IMR-90 (cell line): ENCODE results near the gene ARRB1. TPM values are rescaled to one million over a fixed set of nuclear protein-coding genes. Genes with fewer than 3 reads are reported as not detected.

ENCODE experiments used
- ATAC-seq: fragments of 200-7000 bp; cut with Tn5 transposase; 2 replicates; pipeline ENCODE4 v1.9.1; 2020; ENCODE audit warnings: low read depth, mild to moderate bottlenecking, moderate library complexity
- BruUV-seq: library from RNA; stranded (reverse); fragments of 400-500 nt; replicated peaks from 2 replicates; lab custom pipeline; 2021; lab: Mats Ljungman, UMichigan
- CTCF ChIA-PET: fragments of 300-600 bp; formaldehyde crosslinking; extraction: SDS; loops from one replicate; lab custom pipeline; 2021; ENCODE audit warnings: antibody characterized with exemption; lab: Yijun Ruan, JAX
- POLR2A ChIA-PET: fragments of 300-600 bp; sonication (Branson Sonifier 250); formaldehyde crosslinking; loops from one replicate; lab custom pipeline; 2022; ENCODE audit warnings: antibody characterized with exemption; ENCODE audit not compliant: unreplicated experiment; lab: Charles Lee
- DNase-seq: peaks from one replicate; pipeline ENCODE4 v3.0.0; 2013
- H2AFZ ChIP-seq: replicated peaks from 2 replicates; pipeline ENCODE3; 2013; ENCODE audit warnings: low read length, mild to moderate bottlenecking; ENCODE audit not compliant: poor library complexity
- H2AK5ac ChIP-seq: 2 replicates; pipeline ENCODE4 v1.6.1; 2013; ENCODE audit warnings: low read depth, low read length, inconsistent platforms
- H2AK9ac ChIP-seq: replicated peaks from 2 replicates; pipeline ENCODE3; 2013; ENCODE audit warnings: mild to moderate bottlenecking, low read depth, low read length, moderate library complexity; ENCODE audit not compliant: poor library complexity
- H2BK120ac ChIP-seq: 2 replicates; pipeline ENCODE4 v1.6.1; 2013; ENCODE audit warnings: low read depth, low read length, inconsistent platforms
- H2BK15ac ChIP-seq: 3 replicates; pipeline ENCODE4 v1.6.1; 2013; ENCODE audit warnings: low read depth, low read length, inconsistent platforms
- H2BK20ac ChIP-seq: 2 replicates; pipeline ENCODE4 v1.6.1; 2013; ENCODE audit warnings: low read depth, mild to moderate bottlenecking, inconsistent platforms, low read length, moderate library complexity
- H2BK5ac ChIP-seq: 2 replicates; pipeline ENCODE4 v1.6.1; 2013; ENCODE audit warnings: mild to moderate bottlenecking, low read depth, low read length, inconsistent platforms; ENCODE audit not compliant: poor library complexity, severe bottlenecking
- H3K14ac ChIP-seq: replicated peaks from 2 replicates; pipeline ENCODE4 v1.6.1; 2013; ENCODE audit warnings: low read depth, low read length, inconsistent platforms
- H3K18ac ChIP-seq: 2 replicates; pipeline ENCODE4 v1.6.1; 2013; ENCODE audit warnings: low read depth, low read length, control low read depth
- H3K23ac ChIP-seq: 2 replicates; pipeline ENCODE4 v1.6.1; 2013; ENCODE audit warnings: low read depth, low read length, inconsistent platforms
- H3K27ac ChIP-seq: 2 replicates; pipeline ENCODE4 v1.5.1; 2013; ENCODE audit warnings: mild to moderate bottlenecking, control low read depth, low read length; ENCODE audit not compliant: insufficient read depth
- H3K27me3 ChIP-seq: 2 replicates; pipeline ENCODE4 v1.6.1; 2013; ENCODE audit warnings: low read length; ENCODE audit not compliant: control insufficient read depth, insufficient read depth
- H3K36me3 ChIP-seq: 2 replicates; pipeline ENCODE4 v1.6.1; 2013; ENCODE audit warnings: low read length, mixed read lengths; ENCODE audit not compliant: control insufficient read depth, insufficient read depth
- H3K4ac ChIP-seq: 2 replicates; pipeline ENCODE4 v1.6.1; 2013; ENCODE audit warnings: low read depth, low read length, inconsistent platforms
- H3K4me1 ChIP-seq: 2 replicates; pipeline ENCODE4 v1.6.1; 2013; ENCODE audit warnings: low read length, mixed read lengths; ENCODE audit not compliant: control insufficient read depth, insufficient read depth
- H3K4me2 ChIP-seq: 2 replicates; pipeline ENCODE4 v1.6.1; 2013; ENCODE audit warnings: low read depth, mild to moderate bottlenecking, control low read depth, low read length, moderate library complexity
- H3K4me3 ChIP-seq: 2 replicates; pipeline ENCODE4 v1.5.1; 2013; ENCODE audit warnings: low read depth, mild to moderate bottlenecking, control low read depth, low read length, moderate library complexity; ENCODE audit not compliant: insufficient read depth
- H3K56ac ChIP-seq: 2 replicates; pipeline ENCODE4 v1.6.1; 2013; ENCODE audit warnings: low read length, inconsistent platforms; ENCODE audit not compliant: insufficient read depth; ENCODE audit errors: extremely low read depth
- H3K79me1 ChIP-seq, 2 experiments: 2 replicates each; pipeline ENCODE4 v1.6.1; 2013; ENCODE audit warnings: low read length in 2 of 2, inconsistent platforms in 1 of 2, low read depth in 1 of 2
- H3K9ac ChIP-seq: 2 replicates; pipeline ENCODE4 v1.6.1; 2013; ENCODE audit warnings: low read depth, low read length, control low read depth
- H3K9me1 ChIP-seq: 2 replicates; pipeline ENCODE4 v1.6.1; 2013; ENCODE audit warnings: low read length, inconsistent platforms; ENCODE audit not compliant: insufficient read depth
- H3K9me3 ChIP-seq: 2 replicates; pipeline ENCODE4 v1.6.1; 2013; ENCODE audit warnings: low read length; ENCODE audit not compliant: control insufficient read depth, insufficient read depth
- H4K20me1 ChIP-seq: 2 replicates; pipeline ENCODE4 v1.6.1; 2013; ENCODE audit warnings: low read length, inconsistent platforms; ENCODE audit not compliant: insufficient read depth
- H4K5ac ChIP-seq: 2 replicates; pipeline ENCODE4 v1.6.1; 2013; ENCODE audit warnings: mild to moderate bottlenecking, low read depth, low read length, control low read depth
- H4K8ac ChIP-seq, 2 experiments: 2 replicates each; pipeline ENCODE4 v1.6.1; 2013; ENCODE audit warnings: low read depth in 2 of 2, low read length in 2 of 2, control low read depth in 1 of 2, inconsistent platforms in 1 of 2
- H4K91ac ChIP-seq: 2 replicates; pipeline ENCODE4 v1.6.1; 2013; ENCODE audit warnings: low read depth, low read length, inconsistent platforms; ENCODE audit not compliant: insufficient read depth
- BHLHE40 ChIP-seq: fragments of 150-350 bp; IDR thresholded peaks from 2 replicates; pipeline ENCODE4 v1.6.1; 2016; ENCODE audit warnings: mild to moderate bottlenecking, low read depth, low read length
- CEBPB ChIP-seq: IDR thresholded peaks from 2 replicates; pipeline ENCODE4 v1.6.1; 2012; ENCODE audit warnings: low read depth, low read length, improper control_type of control experiment
- CHD1 ChIP-seq: IDR thresholded peaks from 2 replicates; pipeline ENCODE4 v1.6.1; 2012; ENCODE audit warnings: low read depth, low read length, improper control_type of control experiment
- CTCF ChIP-seq: conservative IDR thresholded peaks from 2 replicates; pipeline ENCODE4 v1.5.1; 2012; ENCODE audit warnings: mild to moderate bottlenecking, low read depth, low read length, improper control_type of control experiment
- FOS ChIP-seq: fragments of 150-350 bp; IDR thresholded peaks from 2 replicates; pipeline ENCODE4 v1.6.1; 2016; ENCODE audit warnings: low read depth, low read length
- MAFK ChIP-seq: IDR thresholded peaks from 2 replicates; pipeline ENCODE4 v1.6.1; 2012; ENCODE audit warnings: low read depth, low read length, improper control_type of control experiment
- MAZ ChIP-seq: IDR thresholded peaks from 2 replicates; pipeline ENCODE4 v1.6.1; 2012; ENCODE audit warnings: low read depth, mild to moderate bottlenecking, low read length, improper control_type of control experiment, moderate library complexity, borderline replicate concordance
- MXI1 ChIP-seq: IDR thresholded peaks from 2 replicates; pipeline ENCODE4 v1.6.1; 2012; ENCODE audit warnings: low read depth, mild to moderate bottlenecking, low read length, moderate library complexity, borderline replicate concordance
- NFE2L2 ChIP-seq: fragments of 150-350 bp; IDR thresholded peaks from 2 replicates; pipeline ENCODE4 v1.6.1; 2016; ENCODE audit warnings: low read depth, mild to moderate bottlenecking, low read length
- POLR2A ChIP-seq: IDR thresholded peaks from 2 replicates; pipeline ENCODE4 v1.6.1; 2012; ENCODE audit warnings: mild to moderate bottlenecking, low read depth, low read length
- RAD21 ChIP-seq: IDR thresholded peaks from 2 replicates; pipeline ENCODE4 v1.6.1; 2012; ENCODE audit warnings: low read length, improper control_type of control experiment
- RCOR1 ChIP-seq: IDR thresholded peaks from 2 replicates; pipeline ENCODE4 v1.6.1; 2012; ENCODE audit warnings: mild to moderate bottlenecking, low read length, improper control_type of control experiment; ENCODE audit not compliant: insufficient replicate concordance
- RFX5 ChIP-seq: IDR thresholded peaks from 2 replicates; pipeline ENCODE4 v1.8.0; 2012; ENCODE audit warnings: low read depth, mild to moderate bottlenecking, low read length, moderate library complexity
- SMC3 ChIP-seq: fragments of 150-350 bp; IDR thresholded peaks from 2 replicates; pipeline ENCODE4 v1.6.1; 2016; ENCODE audit warnings: low read depth, mild to moderate bottlenecking, antibody characterized with exemption, low read length, moderate library complexity
- USF2 ChIP-seq: fragments of 150-350 bp; IDR thresholded peaks from 2 replicates; pipeline ENCODE4 v1.6.1; 2017; ENCODE audit warnings: mild to moderate bottlenecking, antibody characterized with exemption, low read length, low read depth
- WGBS, 2 experiments: methylation state at CpG; one replicate each; pipeline versions ENCODE4 v1.1.5 to v1.1.7; 2013; ENCODE audit warnings: missing lambda C conversion rate in 2 of 2; ENCODE audit not compliant: insufficient read length in 1 of 2; ENCODE audit errors: extremely low coverage in 2 of 2; 5-methylcytosine and 5-hydroxymethylcytosine counted together
- dilution Hi-C: fragments of 300-500 bp; cut with HindIII; formaldehyde crosslinking; loops from one replicate; pipeline ENCODE4 v1.14.3; 2018; ENCODE audit warnings: low sequenced_read_pairs; ENCODE audit not compliant: unreplicated experiment
- in situ Hi-C: fragments of 300-500 bp; cut with MboI; formaldehyde crosslinking; loops from 3 replicates; pipeline ENCODE4 v1.14.3; 2019; ENCODE audit warnings: low sequenced_read_pairs, inconsistent platforms, mixed read lengths
- intact Hi-C: fragments of 100-400 bp; cut with micrococcal nuclease; formaldehyde crosslinking; loops from 2 replicates; pipeline ENCODE4 v1.10.0; 2022
- polyA plus RNA-seq, 3 experiments: library from polyadenylated mRNA; depleted of rRNA; stranded (reverse); fragments of >200 nt; gene quantifications; 2 replicates each; pipeline ENCODE4 v1.2.3, GENCODE V29; 2012; ENCODE audit warnings: low replicate concordance in 1 of 3
- total RNA-seq: library from RNA; depleted of rRNA; stranded (reverse); fragments of >200 nt; gene quantifications from 2 replicates; pipeline ENCODE4 v1.2.3, GENCODE V29; 2012
- TF ChIP-seq, protein P1 (sequence below): fragments of 150-350 bp; IDR thresholded peaks from 2 replicates; pipeline ENCODE4 v1.6.1; 2016; ENCODE audit warnings: low read depth, mild to moderate bottlenecking, low read length, moderate library complexity, borderline replicate concordance

Gene ARRB1
- total and polyA plus RNA-seq, 2 of the 4 experiments (the other 2 are of a cell fraction), result 11.0 to 17.4 TPM

DNA sequence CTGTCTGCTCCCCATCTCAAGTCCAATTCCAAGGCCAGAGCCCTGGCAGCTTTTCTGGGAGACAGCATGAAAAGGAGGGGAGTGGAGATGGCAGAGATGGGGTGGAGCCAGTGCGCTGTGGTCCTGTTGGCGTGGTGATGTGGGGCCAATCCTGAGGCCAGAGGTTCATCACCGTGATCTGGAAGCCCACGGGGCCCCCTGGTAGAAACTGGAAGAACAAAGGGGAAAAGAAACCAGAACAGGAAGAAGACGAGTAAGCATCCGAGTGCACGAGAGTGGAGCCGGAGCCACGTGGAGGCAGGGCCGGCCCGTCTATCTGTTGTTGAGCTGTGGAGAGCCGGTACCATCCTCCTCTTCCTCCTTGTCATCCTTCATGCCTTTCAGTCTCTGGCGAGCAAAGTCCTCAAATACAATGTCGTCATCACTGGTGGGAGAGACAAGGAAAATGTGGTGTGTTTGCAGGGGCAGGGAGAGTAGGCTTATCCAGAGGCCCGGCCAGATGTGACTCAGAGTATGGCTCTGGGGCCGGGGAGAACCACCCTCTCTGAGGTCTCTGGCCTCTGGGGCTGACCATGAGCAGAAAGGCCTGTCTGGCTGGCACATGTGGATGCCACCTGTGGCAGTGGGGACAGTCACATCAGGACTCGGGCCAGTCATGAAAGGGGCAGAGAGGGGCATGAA is 85.5 kb downstream of the ARRB1 start:
- no peaks in the 10 kb centered on the region; the same call in 1 of the 2 replicates for H3K9me1 ChIP-seq
- in situ Hi-C loops, result no loop called here
- no peaks in the 10 kb centered on the region for H3K4me1 ChIP-seq
- H3K4me2 ChIP-seq, result no peak overlapping the region
- intact Hi-C loops, result no loop called here
- H3K4ac ChIP-seq, result no peak overlapping the region
- POLR2A ChIA-PET, result no interaction called here
- H3K9me3 ChIP-seq, result no peaks in the 10 kb centered on the region
- peaks cover 6% of the 10 kb centered on the region; the same call in 1 of the 2 replicates for H3K36me3 ChIP-seq
- H2AK9ac ChIP-seq, result no peak overlapping the region
- no peak overlapping the region for H2BK5ac ChIP-seq
- no peak overlapping the region for H2BK15ac ChIP-seq
- no peak overlapping the region for H3K56ac ChIP-seq
- H3K18ac ChIP-seq, result no peak overlapping the region
- H3K79me1 ChIP-seq, result no peaks in the 10 kb centered on the region
- no peak overlapping the region for H3K23ac ChIP-seq
- H3K4me3 ChIP-seq, result no peak overlapping the region
- no peak overlapping the region for H2AFZ ChIP-seq
- no peak overlapping the region for H4K5ac ChIP-seq
- H2BK20ac ChIP-seq, result no peak overlapping the region
- TF ChIP-seq POLR2A (no peak), CEBPB (no peak), RFX5 (no peak), NFE2L2 (no peak), MAFK (no peak), MAZ (no peak), MXI1 (no peak), RCOR1 (no peak), CHD1 (no peak), BHLHE40 (no peak), RAD21 (no peak), CTCF (no peak), USF2 (no peak), SMC3 (no peak), FOS (no peak)
- TF ChIP-seq, protein P1, sequence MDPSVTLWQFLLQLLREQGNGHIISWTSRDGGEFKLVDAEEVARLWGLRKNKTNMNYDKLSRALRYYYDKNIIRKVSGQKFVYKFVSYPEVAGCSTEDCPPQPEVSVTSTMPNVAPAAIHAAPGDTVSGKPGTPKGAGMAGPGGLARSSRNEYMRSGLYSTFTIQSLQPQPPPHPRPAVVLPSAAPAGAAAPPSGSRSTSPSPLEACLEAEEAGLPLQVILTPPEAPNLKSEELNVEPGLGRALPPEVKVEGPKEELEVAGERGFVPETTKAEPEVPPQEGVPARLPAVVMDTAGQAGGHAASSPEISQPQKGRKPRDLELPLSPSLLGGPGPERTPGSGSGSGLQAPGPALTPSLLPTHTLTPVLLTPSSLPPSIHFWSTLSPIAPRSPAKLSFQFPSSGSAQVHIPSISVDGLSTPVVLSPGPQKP, result no peak
- no peak overlapping the region for H3K27ac ChIP-seq
- ATAC-seq, result peak; percentile 37; the same call in 1 of the 2 replicates
- 66% methylated on average over 6 of the region's 17 CpGs; no CpG with 5 or more reads in 1 of the 2 experiments for WGBS, 2 experiments
- H4K20me1 ChIP-seq, result no peaks in the 10 kb centered on the region; the same call in 1 of the 2 replicates
- H4K91ac ChIP-seq, result no peak overlapping the region
- no peak overlapping the region for H2AK5ac ChIP-seq
- peaks cover 8% of the 10 kb centered on the region for H3K27me3 ChIP-seq
- no TSS peak for BruUV-seq
- no peak overlapping the region for H4K8ac ChIP-seq
- DNase-seq, result peak; percentile 19
- no peak overlapping the region for H3K14ac ChIP-seq
- CTCF ChIA-PET, result no interaction called here
- dilution Hi-C loops, result no loop called here
- no peak overlapping the region for H2BK120ac ChIP-seq
- no peak overlapping the region for H3K9ac ChIP-seq
